GM12872 (cell line): Measurements from ENCODE around the gene ALKBH2.

Experiments
- CTCF ChIP-seq: IDR thresholded peaks from 3 replicates; pipeline ENCODE4 v1.5.1; 2011; ENCODE audit warnings: low read depth, mild to moderate bottlenecking, low read length, moderate library complexity; ENCODE audit not compliant: insufficient read depth

ALKBH2 gene

GRCh38 chr12:109093022-109093918 lies at the start of gene ALKBH2:
Gene ALKBH2 (minus strand): TSS chr12:109093472. CDS start chr12:109092786, 686 bp downstream.
- peak; percentile 99 for TF ChIP-seq CTCF

- no peak for TF ChIP-seq CTCF
These were observed 47.3 kb upstream of the ALKBH2 start for GRCh38 chr12:109140560-109140959.

GRCh38 chr12:109139791-109140190 lies 46.5 kb upstream of the ALKBH2 start:
- no peak for TF ChIP-seq CTCF

- TF ChIP-seq CTCF, result no peak
These were observed 46.1 kb upstream of the ALKBH2 start for GRCh38 chr12:109139360-109139759.

GRCh38 chr12:109137055-109137454 lies 43.8 kb upstream of the ALKBH2 start:
- no peak for TF ChIP-seq CTCF

GRCh38 chr12:109134186-109134917 lies 41.1 kb upstream of the ALKBH2 start:
- peak; percentile 54 for TF ChIP-seq CTCF
